HG03460 (cell line): Measurements from ENCODE around the gene SS18L1.

Experiments
- ATAC-seq: cut with Tn5 transposase; IDR thresholded peaks from one replicate; pipeline ENCODE4 v1.9.1; 2021; ENCODE audit not compliant: unreplicated experiment

Gene SS18L1

DNA sequence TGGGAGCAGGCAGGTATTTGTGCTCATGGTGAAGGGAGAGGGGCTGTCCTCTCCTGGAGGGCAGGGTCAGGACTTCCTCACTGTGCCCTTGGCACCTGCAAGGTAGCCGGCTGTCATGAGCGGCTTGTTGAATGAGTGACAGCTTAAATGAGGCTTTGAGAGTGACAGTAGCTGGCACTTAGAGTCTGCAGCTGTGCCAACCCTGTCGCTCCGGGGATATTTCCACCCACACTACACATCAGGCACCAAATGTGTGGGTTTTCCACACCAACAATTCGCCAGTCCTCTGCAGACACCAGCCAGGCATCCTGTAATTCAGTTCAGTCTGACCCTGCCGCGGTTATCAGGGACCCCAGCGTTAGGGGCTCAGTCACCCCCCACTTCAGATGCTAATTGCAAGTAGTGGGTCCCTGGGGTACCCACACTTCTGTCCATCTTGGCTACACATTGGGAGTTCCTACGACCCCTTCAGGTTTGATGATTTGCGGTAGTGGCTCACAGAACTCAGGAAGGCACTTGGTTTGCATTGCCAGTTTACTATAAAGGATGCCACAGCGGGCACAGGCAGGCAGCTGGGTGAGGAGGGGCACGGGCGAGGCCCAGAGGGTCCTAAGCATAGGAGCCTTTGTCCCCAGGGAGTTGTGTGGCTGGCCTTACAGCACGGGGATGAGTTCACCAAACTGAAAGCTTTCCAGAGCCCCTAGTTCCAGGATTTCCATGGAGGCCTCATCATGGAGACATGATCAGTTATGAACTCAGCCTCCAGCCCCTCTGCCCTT is 48.4 kb downstream of the SS18L1 start:
- ATAC-seq: no peak

DNA sequence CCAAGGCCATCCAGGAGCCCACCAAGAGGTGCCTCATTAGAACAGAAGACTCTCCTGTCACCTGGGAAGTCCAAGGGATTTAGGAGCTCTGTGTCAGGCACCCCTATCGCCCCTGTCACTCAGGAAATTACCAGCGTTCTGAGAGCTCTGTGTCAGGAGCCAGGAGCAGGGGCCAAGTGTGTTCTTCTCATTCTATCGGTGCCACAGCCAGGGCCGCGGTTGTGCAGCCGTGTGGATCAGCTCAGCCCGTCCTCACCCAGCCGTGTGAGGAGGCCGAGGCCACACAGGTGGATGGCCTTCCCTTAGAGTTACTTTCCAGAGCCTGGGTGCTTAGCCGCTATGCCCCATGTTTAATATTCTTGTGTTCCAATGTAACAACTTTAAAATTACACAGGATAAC is 49.1 kb downstream of the SS18L1 start:
- no peak for ATAC-seq

DNA sequence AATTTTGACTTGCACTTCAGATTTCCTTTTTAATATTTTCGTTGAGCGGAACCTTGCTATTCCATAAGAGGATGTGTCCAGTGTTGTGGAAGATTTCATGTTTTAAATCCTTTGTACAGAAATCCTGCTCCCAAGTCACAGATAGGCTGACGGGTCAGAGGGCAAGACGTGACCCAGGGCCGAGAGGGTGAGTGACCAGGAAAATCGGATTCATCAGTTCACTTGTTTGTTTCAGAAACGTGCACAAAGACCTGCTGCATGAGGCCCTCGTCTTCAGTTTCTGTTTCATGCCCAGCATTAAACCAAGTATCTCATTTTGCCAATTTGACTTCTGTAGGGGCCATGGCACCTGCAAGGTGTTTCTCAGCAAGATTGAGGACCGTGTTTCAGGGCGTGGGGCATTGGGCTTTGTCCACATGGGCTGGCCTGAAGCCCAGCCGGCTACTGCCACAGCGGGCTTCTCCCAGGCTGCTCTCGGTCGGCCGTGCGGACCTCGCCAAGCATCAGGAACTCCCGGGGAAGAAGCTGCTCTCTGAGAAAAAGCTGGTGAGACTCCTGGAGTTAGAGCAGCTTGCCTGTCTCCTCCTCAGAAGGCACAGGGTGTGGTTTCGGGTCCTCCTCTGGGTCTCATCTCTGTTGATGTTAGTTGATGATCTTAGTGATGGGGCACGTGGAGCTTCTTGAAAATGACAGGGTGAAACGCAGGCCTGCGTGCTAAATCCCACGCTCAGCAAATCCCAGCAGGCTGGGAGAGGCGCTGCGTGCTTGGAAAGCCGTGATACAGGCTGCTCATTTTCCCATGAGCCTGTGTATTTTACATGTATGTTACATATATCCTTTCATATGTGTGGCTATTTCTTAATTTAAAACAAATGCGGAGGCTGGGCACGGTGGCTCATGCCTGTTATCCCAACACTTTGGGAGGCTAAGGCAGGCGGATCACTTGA is 49.8 kb downstream of the SS18L1 start:
- ATAC-seq: no peak

DNA sequence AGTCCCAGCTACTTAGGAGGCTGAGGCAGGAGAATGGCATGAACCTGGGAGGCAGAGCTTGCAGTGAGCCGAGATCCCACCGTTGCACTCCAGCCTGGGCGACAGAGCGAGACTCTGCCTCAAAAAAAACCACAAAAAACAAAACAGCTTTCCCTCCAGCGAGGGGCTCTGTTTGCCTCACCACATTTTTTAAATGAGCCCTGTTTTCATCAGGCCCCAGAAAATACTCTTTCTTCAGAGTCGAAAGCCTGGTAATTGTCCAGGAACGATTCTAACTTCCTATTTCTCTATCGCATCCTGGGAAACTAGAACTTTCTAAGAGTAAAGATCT is 51.5 kb downstream of the SS18L1 start:
- ATAC-seq: no peak

DNA sequence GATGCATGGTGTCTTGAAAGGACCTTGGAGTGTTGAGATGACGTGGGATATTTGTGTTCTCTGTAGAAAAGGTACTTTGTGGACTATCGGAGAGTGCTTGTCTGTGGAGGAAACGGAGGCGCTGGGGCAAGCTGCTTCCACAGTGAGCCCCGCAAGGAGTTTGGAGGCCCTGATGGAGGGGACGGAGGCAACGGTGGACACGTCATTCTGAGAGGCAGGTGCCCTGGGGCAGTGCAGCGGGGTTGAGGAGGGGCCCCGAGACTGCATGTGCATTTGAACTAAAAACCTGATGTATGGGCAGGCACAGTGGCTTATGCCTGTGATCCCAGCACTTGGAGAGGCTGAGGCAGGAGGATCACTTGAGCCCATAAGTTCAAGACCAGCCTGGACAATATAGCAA is 52.2 kb downstream of the SS18L1 start:
- no peak for ATAC-seq

DNA sequence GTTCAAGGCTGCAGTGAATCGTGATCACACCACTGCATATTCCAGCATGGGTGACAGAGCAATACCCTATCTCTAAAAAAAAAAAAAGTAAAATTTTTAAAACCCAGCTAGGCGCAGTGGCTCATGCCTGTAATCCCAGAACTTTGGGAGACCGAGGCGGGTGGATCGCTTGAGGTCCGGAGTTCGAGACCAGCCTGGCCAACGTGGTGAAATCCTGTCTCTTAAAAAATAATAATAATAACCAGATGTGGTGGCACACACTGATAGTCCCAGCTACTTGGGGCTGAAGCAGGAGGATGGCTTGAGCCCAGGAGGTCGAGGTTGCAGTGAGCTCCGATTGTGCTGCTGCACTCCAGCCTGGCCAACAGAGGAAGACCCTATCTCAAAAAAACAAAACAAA is 52.7 kb downstream of the SS18L1 start:
- no peak for ATAC-seq

DNA sequence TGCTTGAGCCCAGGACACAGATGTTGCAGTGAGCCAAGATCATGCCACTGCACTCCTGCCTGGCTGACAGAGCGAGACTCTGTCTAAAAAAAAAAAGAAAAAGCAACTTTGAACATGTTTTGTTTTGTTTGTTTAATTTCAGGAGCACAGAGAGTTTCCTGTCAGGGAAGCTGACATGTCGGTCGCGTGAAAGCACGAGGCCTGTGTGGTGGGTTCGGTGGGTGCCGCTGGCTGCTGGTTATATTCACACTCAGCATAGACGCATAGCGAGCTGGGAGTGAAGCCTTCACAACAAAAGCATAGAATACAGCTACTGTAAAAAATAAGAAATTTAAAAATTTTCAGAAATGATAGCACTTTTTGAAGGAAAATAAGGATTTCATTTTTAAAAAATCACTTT is 53.7 kb downstream of the SS18L1 start:
- ATAC-seq: no peak

DNA sequence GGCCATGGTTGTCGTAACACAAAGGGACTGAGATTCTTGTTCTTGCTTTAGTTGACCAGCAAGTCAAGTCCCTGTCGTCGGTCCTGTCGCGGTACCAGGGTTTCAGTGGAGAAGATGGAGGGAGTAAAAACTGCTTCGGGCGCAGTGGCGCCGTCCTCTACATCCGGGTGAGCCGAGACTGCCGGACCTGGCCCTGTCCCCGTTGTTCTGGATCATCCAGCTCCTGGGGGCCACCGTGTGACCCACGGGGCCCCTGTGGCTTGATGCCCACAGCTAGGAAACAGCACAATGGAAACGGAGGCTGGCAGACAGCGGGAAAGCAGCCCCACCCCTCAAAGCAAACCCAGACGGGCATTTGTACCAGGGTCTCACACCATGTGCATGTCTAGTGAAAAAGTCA is 54.2 kb downstream of the SS18L1 start:
- no peak for ATAC-seq

DNA sequence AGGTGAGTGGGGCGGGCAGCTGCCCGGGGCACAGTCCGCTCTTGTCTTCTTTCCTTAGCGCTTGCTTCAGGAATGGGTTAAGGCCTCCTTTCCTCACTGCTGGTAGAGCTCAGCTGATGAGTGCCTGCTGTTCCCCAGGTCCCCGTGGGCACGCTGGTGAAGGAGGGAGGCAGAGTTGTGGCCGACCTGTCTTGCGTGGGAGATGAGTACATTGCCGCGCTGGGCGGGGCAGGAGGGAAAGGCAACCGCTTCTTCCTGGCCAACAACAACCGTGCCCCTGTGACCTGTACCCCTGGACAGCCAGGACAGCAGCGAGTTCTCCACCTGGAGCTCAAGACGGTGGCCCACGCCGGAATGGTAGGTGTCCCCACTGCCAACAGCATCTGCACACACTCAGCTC is 54.9 kb downstream of the SS18L1 start:
- no peak for ATAC-seq

DNA sequence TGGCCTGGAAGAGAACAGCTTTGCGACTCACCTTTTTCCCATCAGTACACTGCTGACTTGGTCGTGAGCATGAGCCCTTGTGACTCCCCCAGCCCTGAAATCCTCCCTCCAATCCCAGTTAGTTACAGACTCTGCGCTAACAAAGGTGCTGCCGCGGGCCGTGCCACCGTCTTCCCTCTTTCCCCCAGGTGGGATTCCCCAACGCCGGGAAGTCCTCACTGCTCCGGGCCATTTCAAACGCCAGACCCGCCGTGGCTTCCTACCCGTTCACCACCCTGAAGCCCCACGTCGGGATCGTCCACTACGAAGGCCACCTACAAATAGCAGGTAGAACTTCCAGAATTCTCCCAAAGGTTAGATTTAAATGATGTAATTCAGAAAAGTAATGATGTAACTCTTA is 55.4 kb downstream of the SS18L1 start:
- ATAC-seq: no peak

DNA sequence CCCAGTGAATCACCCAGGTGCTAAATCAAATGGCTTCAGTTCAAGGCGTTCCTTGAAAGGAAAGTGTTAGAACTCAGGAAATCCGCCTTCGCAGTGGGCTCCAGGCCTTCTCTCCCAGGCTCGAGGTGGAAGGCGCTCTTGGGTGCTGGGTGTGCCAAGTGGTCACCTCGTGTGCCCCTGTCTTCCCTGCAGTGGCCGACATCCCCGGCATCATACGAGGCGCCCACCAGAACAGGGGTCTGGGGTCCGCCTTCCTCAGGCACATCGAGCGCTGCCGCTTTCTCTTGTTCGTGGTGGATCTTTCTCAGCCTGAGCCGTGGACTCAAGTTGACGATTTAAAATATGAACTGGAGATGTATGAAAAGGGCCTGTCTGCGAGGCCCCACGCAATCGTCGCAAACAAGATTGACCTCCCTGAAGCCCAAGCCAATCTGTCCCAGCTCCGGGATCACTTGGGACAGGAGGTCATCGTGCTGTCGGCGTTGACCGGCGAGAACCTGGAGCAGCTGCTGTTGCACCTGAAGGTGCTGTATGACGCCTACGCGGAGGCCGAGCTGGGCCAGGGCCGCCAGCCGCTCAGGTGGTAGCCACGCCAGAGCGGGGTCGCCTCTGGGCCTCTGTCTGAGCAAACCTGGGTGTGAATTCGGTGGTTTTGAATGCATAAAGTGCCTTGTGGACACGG is 57.1 kb downstream of the SS18L1 start:
- ATAC-seq: no peak

DNA sequence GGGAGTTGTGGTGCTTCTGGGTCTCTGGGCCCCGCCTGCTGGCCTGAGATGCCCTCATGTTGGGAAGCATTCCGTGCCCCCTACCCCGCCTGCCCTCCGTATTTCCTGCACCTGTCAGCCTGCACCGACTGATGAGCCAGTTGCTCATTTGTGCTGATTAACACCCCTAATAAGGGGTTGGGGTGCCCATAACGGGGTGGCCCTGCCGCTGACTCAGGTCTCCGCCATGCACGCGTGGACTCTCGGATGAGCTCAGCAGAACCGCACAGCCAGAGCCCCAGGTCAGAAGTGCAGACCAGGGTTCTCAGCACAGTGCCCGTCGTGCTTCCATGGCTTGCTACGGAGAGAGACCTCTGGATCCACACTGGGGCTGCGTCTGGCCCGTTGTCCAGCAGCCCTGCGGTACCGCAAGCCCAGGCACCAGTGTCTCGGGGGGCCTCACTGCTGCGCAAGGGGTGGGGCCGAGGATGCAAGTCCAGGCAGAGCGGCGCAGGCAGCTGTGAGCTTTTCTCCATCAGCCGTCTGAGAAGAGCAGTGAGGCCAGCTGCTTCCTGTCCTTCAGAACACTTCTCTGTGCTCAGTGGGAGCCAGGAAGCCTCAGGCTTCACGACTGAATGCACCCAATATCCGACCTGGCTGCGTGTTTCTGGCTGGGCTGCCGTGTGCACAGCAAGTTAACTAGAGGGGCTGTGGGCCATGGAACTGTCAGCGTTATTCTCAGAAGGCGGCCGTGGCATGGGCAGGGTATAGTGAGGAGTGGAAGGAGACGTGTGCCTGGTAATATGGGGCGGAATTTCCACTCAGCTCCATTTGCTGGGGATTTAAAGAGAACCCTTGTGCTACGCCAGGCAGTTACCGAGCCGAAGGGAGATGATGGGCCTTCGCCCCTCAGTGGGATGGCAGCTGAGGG is 57.9 kb downstream of the SS18L1 start:
- peak; percentile 82 for ATAC-seq

DNA sequence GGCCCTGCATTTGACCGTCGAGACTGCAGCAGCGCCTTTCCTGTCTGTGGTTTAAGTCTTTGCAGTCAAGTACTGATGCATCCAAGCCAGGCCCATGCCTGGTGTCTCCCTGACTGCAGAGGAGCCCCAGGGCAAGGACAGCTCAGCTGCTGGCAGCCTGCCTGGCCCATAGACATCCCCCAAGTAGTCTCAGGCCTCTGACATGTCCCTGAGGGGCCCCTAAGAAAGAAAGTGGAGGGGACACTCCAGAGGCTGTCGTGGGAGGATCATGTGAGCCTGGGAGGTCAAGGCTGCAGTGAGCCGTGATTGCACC is 58.5 kb downstream of the SS18L1 start:
- peak; percentile 28 for ATAC-seq

DNA sequence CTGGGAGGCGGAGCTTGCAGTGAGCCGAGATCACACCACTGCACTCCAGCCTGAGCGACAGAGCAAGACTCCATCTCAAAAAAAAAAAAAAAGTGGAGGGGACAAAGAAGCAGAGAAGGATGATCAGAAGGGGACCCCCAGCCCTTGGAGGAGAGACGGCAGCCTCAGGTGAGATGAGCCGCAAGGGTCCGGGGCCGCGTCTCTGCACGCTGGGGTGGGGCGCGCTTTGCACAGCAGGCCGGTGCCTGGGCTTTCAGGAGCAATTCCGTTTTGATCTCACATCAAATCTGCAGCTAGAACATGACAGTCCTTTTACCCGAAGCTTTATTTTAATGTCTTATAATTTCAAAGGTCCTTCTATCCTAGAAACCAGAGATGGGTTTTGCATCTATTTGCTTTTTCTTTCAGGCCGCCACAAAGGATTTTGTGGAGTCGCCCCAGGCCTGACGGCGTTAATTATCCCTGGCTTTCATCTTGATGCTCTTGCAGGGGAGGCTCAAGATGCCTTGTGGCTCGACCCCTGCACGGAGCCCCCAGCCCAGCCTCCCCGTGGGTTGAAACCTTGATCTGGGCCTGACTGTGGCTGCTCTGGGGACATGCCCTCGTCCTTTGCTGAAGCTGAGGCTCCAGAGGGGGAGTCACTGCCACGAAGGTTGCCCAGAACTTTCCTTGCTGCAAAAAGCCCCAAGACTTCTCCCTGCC is 59.3 kb downstream of the SS18L1 start:
- no peak for ATAC-seq

DNA sequence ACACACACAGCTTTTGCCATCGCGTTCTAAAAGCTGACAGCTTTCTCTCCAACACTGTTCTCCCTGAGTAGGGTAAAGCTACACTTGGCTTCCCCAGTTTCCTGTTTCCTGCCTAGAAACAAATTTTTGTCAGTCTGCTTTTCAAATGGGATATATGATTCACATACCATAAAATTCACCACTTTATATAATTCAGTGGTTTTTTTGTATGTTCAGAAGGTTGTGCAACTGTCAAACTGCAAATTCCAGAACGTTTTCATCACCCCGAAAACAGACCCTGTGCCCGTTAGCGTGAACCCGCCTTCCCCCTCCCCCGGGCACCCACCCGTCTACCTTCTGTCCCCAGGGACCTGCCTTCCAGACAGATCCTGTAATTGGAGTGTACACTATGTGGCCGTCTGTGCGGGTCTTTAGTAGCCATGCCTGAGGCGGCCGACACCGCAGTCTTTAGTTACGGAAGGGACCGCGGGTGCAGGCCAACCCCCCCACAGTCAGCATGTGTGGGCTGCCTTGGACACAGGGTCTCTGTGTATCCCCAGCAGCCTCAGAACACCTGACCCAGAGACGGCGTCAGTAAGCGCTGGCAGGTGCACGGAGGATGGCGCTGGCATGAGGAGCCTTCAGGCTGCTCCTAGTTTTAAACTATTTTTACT is 59.9 kb downstream of the SS18L1 start:
- no peak for ATAC-seq

DNA sequence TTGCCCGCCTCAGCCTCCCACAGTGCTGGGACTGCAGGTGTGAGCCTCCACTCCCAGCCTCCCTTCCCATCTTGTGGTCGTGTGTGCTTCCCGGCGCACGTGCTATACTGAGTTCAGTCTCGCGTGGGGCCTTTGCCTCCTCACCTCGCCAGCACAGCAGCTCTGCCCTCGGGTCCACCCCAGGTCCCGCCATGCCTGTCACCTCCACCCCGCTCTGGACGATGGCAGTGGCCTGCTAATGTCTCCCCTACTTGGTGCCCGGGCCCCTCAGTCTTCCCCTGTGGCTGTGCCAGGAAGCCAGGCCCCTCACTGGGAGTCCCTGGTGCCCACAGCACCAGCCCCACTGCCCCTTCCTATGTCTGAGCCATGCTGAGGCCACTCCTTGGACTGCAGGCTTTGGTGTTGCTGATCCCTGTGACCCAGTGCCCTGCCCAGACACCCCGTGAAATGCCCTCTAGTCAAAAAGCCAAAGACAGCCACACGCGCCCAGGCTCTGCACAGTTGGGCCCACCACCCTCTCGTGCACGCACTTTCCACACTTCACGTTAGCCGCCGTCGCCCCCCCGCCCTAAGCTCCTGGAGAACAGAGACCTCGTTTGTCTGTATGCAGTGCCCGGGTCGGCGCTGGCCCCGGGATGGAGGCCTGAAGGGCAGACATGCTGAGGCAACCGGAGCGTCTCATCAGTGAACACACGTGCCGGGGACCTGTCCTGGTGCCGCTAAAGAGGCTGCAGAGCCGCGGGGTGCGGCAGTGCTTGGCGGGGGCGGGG is 62.2 kb downstream of the SS18L1 start:
- ATAC-seq: no peak

DNA sequence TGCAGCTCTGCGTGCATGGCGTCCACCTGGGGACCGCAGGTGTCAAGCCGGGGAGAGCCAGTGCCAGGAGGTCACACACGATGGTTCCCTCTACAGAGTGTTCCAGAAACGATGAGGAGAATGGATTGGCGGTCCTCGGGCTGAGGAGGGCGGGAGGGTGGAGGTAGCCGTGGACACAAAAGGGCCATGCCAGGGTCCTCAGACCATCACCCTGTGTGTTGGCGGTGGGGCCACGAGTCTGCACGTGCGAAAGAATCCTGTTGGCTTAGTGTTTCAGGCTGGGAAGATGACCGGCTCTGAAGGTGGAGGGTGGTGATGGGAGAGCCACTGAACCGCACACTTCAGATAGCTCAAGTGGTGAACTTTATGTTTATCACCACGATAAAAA is 62.8 kb downstream of the SS18L1 start:
- no peak for ATAC-seq

DNA sequence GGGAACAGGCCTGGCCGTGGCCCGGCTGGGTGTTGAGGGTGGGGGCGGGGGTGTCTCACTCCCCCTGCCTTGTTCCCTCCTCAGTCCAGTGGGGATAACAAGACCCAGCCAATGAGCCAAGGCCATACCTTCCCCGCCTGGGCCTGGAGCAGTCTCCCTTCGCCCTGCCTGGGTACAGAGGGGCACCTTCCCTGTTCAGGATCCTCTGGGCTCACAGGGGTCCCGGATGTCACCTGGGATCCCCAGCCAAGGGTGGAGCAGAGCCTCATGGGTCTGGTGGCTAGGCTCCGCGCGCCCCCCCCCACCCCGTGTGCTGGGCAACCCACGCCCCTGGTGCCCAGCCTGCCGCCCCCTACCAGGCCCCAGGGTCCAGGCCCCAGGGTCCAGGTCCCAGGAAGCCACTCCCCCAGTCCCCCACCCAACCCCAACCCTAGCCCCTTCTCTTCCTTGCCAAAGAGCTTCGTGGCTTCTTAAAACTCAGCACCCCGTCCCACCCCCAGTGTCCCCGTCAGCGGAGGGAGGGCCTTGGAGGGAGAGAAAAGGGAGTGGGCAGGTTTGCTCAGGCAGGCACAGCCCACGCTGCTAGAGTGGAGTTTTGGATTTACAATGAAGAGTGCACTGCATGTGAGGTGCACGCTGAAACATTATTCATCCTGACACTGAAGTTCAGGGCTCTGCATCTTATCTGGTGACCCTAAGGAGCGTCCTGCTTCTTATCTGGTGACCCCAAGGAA is 64.7 kb downstream of the SS18L1 start:
- ATAC-seq: no peak
